Renal cortical epithelial cell (primary cell): ENCODE measurements around the gene NET1. TPM values are rescaled to one million over a fixed set of nuclear protein-coding genes. Genes with fewer than 3 reads are reported as not detected.

Experiments used
- DNase-seq: peaks from one replicate; pipeline ENCODE4 v3.0.0-alpha.2; 2011; ENCODE audit warnings: low read depth
- total RNA-seq: library from RNA; depleted of rRNA; stranded (reverse); fragments of >200 nt; gene quantifications from 2 replicates; pipeline ENCODE4 v1.2.3, GENCODE V29; 2014

Gene NET1
- total RNA-seq, 1 donor from 2014 or later, result 39.6 TPM

- peak; percentile 65 for DNase-seq
Measured at GRCh38 chr10:5442065-5442989, 30.0 kb downstream of the NET1 start.

DNA sequence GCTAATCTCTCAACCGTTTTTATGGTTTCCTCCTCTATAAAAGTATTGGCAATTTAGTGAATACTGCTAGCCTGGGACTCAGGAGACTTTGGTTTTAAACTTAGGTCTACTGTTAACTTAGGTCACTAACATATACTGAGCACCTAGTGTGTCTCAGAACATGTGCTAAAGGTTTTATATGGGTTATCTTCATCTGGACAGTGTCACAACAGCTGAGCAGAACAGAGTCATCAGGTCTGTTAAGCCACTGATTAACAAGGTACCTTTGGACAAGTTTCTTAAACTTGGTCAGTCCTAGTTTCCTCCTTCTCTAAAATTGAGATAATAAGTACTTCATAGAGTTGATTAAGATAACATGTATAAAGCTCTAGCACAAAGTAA is 30.6 kb downstream of the NET1 start:
- DNase-seq, result no peak

- no peak for DNase-seq
Measured at GRCh38 chr10:5443429-5443828, 31.1 kb downstream of the NET1 start.

DNA sequence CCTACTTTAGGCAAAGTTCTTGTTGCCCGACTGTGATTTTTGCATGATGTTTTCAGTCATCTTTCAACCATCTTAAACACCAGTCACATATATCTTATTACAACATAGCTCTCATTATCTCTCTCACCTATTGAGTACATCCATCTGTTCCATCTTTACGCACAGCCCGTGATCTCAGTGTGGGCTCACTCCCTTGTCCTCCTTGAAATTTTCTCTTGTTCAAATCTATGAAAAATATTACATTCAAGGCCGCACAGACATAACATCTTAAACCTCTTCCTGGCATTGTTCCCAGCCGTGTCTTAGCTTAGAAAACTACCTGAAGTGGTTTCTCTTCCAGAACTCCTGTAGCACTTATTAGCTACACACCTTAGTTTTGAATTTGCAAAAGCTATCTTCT is 32.6 kb downstream of the NET1 start:
- no peak for DNase-seq

GRCh38 chr10:5446390-5446926 is 34.1 kb downstream of the NET1 start:
- peak; percentile 75 for DNase-seq

DNA sequence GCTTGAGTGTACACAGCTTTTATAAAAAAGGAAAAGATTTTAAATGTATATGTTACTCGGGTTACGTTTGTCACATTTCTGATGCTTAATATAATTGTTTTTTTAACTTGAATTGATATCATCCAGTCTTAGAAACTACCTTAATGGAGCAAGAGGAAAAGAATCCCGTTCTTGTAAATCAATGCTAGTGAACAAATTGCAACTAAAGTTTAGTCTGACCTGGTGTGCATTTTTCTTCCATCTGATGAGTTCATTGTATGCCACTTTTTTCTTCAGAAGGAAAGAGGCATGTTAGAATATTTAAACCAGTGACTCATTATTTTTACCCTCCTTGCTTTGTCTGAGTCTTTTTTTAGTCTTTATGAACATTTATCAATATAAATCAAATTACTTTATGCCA is 34.7 kb downstream of the NET1 start:
- peak; percentile 73 for DNase-seq

- DNase-seq, result peak; percentile 50
Measured at GRCh38 chr10:5447611-5448071, 35.3 kb downstream of the NET1 start.

DNA sequence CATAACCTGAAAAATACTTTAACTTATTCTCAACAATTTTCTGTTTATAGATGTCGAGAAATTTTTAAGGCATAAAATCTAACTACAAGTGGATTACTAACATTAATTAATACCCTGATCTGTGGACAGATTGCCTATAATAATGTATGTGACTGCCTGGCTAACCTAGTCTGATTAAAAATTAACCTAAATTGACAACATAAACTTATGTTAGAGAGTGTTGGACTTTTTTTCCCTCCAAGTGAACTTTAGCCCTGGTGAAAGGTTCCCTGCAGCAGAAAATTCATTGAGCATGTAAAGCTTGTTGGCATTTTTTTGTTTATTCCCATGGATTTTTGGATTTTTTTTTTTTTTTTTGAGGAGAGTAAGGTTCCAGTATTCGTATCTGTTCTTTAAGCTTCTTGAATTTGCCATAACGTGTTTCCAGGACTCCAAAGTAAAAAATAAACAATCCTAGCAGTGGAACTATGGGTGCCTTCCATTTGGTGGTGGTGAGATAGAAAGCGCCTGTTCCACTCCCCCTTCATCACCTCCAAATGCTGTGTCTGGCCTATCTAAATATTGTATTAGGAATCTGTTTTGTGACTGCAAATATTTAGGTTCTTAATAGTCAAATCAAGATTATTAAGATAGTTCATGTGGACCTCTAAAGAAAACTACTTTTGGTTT is 36.1 kb downstream of the NET1 start:
- no peak for DNase-seq

DNA sequence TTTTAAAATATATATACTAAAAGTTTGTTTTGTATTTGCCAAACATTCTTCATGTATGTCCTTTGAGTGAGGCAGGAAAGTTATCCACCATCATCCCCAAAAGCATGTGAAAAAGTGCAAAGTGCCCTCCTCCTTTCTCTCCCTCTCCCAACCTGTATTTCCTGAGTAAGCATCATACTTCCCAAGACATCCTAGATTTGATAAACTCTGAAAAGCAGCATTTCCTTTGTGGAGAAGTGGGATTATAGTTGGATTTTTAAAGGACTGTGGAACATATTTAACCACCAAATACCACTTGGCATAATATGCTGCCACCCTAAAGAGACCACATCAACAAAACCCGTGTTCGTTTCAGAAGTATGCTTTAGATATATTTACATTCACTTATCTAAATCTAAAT is 36.9 kb downstream of the NET1 start:
- no peak for DNase-seq

DNA sequence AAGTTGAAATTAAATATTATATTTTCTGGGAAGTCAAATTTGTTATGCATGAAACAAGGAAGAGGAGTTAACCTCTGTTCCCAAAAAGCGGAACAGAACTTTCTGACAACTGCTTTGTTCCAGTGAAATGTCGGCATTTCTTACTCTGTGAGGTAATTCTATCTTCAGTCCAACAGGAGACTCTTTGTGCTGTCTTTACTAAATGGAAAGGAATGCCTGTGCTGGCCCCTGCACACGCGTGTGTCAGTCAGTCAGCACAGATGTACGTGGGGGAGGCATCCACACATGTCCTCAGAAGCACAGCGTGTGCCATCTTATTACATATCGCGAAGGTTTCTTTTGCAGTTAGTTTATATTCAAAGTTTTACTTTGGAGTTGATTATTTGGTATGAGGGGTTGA is 37.5 kb downstream of the NET1 start:
- DNase-seq, result peak; percentile 62

DNA sequence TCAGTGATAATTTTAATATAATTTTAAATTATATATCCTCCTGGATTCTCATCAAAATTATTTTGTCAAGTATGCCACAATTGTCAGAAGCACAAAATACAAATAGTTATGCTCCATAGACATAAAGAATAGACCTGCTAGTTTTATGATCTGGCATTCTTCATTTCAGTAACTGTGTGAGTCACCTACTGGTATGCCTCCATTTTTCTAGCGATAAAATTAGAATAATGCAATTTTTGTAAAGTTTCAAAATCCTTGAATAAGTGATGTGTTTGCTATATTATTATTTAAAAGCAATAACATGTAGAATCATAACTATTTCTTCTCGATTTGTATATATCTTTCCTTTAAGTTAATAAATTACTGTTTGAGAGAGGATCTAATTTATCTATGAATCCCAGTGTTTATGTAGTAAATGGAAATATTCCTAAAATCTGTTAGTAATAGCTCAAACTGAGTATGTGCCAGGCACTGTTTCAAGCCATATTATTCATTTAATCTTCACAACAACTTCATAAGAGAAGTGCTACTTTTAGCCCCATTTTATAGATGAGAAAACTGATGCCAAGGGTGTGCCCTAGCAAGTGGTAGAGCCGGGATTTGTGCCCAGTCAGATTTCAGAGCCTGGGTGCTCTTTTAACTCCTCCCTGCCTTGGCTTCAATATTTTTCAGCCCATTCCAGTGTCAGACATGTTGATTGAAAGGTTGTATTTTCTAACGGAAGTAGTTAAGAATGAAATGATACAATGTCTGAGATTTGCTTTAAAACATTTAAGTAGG is 38.4 kb downstream of the NET1 start:
- DNase-seq, result no peak

DNA sequence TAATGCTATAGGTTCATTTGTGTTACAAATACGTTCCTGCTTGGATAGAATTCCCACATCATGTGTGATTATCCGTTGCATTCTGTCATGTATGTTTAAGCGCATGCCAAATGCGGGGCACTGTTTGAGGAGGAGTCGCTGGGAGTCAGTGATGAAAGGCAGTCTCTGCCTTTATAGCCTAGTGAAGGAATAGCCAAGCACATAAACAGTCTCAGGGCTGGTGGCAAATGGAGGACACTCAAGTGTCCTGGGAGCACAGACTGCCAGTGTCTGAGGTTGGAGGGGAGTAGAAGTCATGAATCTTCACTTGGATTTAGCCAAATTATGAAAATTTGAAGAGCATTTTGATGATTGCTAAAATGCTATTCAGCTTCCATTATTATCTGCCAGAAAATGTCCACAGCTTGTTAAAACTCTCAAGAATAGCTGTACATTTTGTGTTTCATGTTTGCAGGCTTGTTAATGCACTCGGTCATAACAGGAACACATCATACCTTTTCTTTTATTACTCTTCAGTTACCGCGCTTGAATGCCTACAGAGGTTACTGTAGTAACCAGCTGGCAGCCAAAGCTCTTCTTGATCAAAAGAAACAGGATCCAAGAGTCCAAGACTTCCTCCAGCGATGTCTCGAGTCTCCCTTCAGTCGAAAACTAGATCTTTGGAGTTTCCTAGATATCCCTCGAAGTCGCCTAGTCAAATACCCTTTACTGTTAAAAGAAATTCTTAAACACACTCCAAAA is 41.6 kb downstream of the NET1 start:
- no peak for DNase-seq

- DNase-seq, result no peak
Measured at GRCh38 chr10:5456563-5456962, 44.2 kb downstream of the NET1 start.

- DNase-seq, result no peak
Measured at GRCh38 chr10:5457741-5458140, 45.4 kb downstream of the NET1 start.

DNA sequence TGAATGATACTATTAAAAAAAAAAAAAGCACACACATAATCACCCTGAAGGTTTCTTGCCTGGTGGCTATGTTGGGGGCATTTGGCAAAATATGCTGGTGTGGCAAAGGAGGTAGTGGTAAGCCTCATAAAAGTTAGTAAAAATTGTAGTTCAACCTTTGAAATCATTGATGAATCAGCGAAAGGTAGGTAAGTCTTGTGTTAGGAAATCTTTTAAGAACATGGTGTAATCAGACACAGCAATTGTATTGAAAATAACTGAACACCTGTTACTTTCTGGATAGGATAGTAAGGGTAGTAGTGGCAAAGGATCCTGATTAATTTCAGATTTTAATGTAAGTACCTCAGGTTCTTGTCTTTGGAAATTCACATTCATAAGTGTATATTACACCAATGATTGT is 46.1 kb downstream of the NET1 start:
- DNase-seq, result no peak

DNA sequence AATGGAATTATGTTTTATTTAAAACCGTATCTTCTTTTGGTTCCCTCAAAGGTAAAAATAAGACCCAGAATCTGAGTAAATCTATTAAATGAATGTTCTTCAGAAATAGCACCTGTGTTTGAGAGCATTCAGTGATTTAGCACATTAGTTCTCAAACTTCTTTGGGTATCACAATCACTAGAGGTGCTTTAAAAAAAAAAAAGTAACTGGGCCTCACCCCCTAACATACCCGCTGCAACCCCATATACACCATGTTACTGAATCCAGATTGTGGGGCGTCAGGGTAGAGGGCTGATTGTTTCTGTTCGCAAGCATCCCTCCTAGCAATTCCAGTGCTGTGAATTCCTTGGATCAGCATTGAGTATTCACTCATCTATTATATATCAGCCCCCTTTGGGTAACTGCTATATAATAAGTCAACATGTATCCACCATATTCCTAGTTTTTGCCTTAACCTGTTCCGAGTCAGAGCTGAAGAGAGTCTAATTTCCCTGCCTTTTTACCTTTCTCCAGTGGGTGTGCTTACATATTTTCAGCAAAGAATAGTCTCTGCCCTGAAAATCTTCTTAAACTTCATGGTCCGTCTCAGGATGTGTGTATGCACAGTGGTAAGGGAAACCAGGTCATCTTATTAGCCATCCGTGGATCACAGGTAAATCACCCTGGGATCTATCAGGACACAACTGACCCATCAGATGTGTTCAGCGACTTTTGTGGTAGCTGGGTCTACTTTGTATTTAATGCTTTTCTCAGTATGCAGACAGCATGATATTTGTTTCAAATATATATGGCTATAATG is 46.8 kb downstream of the NET1 start:
- DNase-seq, result no peak

DNA sequence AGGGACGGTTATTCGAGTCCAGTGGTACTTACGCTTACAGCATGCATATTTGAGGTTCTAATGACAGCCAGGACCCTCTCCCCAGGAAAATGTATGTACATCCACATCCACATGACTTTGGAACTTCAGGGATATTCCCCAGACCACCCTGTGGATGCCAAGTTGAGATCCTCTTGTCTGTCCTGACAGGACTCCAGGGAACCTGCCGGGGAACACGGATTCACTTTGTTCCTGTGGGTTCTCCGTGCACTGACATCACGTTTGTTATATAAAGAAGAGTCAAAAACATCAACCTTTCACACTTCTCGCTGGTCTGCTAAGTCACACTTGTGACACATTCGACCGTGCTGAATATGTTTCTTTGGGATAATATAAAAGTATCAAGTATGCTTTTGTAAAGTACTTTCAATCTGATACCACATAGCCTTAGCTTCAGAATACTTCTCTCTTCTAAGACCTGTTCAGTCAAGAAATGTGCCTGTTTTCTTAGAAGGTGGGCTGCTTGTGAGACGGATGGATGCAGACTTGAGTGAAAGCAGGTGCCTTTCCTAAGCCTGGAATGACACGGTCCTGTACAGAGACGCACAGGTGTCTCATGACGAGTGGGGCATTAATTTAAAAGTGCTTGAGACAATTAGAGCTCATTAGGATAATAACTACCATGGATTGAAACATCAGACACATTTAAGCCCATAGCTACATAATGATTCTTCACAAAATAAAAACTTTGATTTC is 48.3 kb downstream of the NET1 start:
- DNase-seq, result no peak

DNA sequence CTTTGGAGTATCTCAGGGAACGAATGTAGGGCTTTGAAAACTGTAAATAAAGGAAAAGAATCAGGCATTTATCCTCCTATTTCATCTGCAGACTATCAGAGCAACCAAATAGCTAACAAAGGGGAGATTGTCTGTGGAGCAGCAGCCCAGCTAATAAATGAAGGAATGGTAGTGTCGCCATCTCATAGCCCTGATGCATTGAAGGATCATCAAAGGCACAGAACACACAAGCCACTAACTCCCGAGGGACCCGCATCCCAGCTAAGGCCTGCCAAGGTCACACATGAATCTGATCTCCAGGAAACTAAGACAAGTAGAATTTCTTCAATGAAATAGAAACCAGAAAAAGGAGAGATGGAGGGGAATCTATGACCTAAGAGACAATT is 48.8 kb downstream of the NET1 start:
- no peak for DNase-seq

GRCh38 chr10:5461914-5462840 is 49.8 kb downstream of the NET1 start:
- no peak for DNase-seq
